K562 (cell line): ENCODE data around the gene ZNF679. TPM values are rescaled to one million over a fixed set of nuclear protein-coding genes. Genes with fewer than 3 reads are reported as not detected.

Source experiments
- ATAC-seq: fragments of 200-7000 bp; cut with Tn5 transposase; 3 replicates; pipeline ENCODE4 v1.9.1; 2020; ENCODE audit warnings: moderate library complexity
- BruUV-seq: library from RNA; stranded (reverse); fragments of 400-500 nt; replicated peaks from 2 replicates; lab custom pipeline; 2021; lab: Mats Ljungman, UMichigan
- CTCF ChIA-PET: fragments of 300-600 bp; formaldehyde crosslinking; extraction: SDS; loops from one replicate; lab custom pipeline; 2021; ENCODE audit warnings: low intra/inter-chr PET ratio; lab: Yijun Ruan, JAX
- POLR2A ChIA-PET: fragments of 300-600, 350-650 bp; sonication (Branson Sonifier 250); formaldehyde crosslinking; extraction: SDS; loops from one replicate; lab custom pipeline; 2021; ENCODE audit warnings: antibody characterized with exemption, inconsistent platforms; lab: Yijun Ruan, JAX
- DNase-seq, 4 experiments: peaks; one replicate each; pipeline versions ENCODE4 v3.0.0 to v3.0.0-alpha.2; 2011 to 2018; ENCODE audit warnings: low spot score in 3 of 4, mixed read lengths in 3 of 4; ENCODE audit errors: extremely low read depth in 1 of 4
- FAIRE-seq: peaks from 2 replicates; lab custom pipeline; 2011; peaks lifted over from hg19 to GRCh38; lab: Jason Lieb, UNC
- H2AFZ ChIP-seq: 2 replicates; pipeline ENCODE4 v1.6.0; 2011; ENCODE audit warnings: low read depth, low read length, control low read depth, inconsistent platforms
- H3K27ac ChIP-seq: fragments of 200-600 bp; 3 replicates; pipeline ENCODE4 v1.8.0; 2011; ENCODE audit warnings: low read depth, mild to moderate bottlenecking, control low read depth, inconsistent platforms, low read length, moderate library complexity, mixed read lengths; ENCODE audit errors: extremely low read depth
- H3K27me3 ChIP-seq, 2 experiments: fragments of 300-600 bp in 1 of 2; 2 replicates in 1 of 2; 3 replicates in 1 of 2; pipeline versions ENCODE4 v1.6.0 to v1.8.0; 2011; ENCODE audit warnings: inconsistent platforms in 2 of 2, low read length in 2 of 2, mild to moderate bottlenecking in 1 of 2, mixed read lengths in 1 of 2, moderate library complexity in 1 of 2; ENCODE audit not compliant: control insufficient read depth in 2 of 2, insufficient read depth in 2 of 2
- H3K36me3 ChIP-seq: fragments of 300-600 bp; 3 replicates; pipeline ENCODE4 v1.8.0; 2011; ENCODE audit warnings: mild to moderate bottlenecking, low read length, inconsistent platforms; ENCODE audit not compliant: control insufficient read depth, insufficient read depth
- H3K4me1 ChIP-seq, 2 experiments: fragments of 200-600 bp in 1 of 2; replicated peaks in 1 of 2; 2 replicates in 1 of 2; 3 replicates in 1 of 2; pipeline versions ENCODE4 v1.5.1 to v1.8.0; 2011; ENCODE audit warnings: inconsistent platforms in 2 of 2, low read length in 2 of 2, mild to moderate bottlenecking in 1 of 2, mixed read lengths in 1 of 2, moderate library complexity in 1 of 2; ENCODE audit not compliant: control insufficient read depth in 2 of 2, insufficient read depth in 2 of 2
- H3K4me2 ChIP-seq: 2 replicates; pipeline ENCODE4 v1.6.1; 2011; ENCODE audit warnings: low read length, control low read depth, inconsistent platforms, mixed read lengths; ENCODE audit not compliant: insufficient read depth
- H3K4me3 ChIP-seq: fragments of 200-600 bp; sonication (generic), shearing (Covaris generic); 2 replicates; pipeline ENCODE4 v1.5.1; 2016; ENCODE audit warnings: control low read depth, inconsistent platforms
- H3K79me2 ChIP-seq: fragments of 200-600 bp; 3 replicates; pipeline ENCODE4 v1.8.0; 2011; ENCODE audit warnings: low read length, inconsistent platforms; ENCODE audit not compliant: control insufficient read depth, insufficient read depth
- H3K9ac ChIP-seq, 2 experiments: 2 replicates each; pipeline versions ENCODE4 v1.6.0 to v1.6.1; 2011; ENCODE audit warnings: low read depth in 2 of 2, low read length in 2 of 2, control low read depth in 1 of 2, inconsistent platforms in 1 of 2, mild to moderate bottlenecking in 1 of 2, mixed read lengths in 1 of 2; ENCODE audit not compliant: insufficient read depth in 1 of 2
- H3K9me1 ChIP-seq: one replicate; pipeline ENCODE4 v1.6.0; 2011; ENCODE audit warnings: inconsistent platforms, mild to moderate bottlenecking, low read length, moderate library complexity; ENCODE audit not compliant: control insufficient read depth, insufficient read depth
- H3K9me3 ChIP-seq: replicated peaks from 2 replicates; pipeline ENCODE4 v1.5.1; 2011; ENCODE audit warnings: low read depth, low read length, inconsistent platforms; ENCODE audit not compliant: control insufficient read depth, insufficient read depth
- H4K20me1 ChIP-seq: replicated peaks from 2 replicates; pipeline ENCODE4 v1.6.1; 2011; ENCODE audit warnings: low read length, inconsistent platforms, mixed read lengths; ENCODE audit not compliant: control insufficient read depth, insufficient read depth
- BACH1 ChIP-seq: fragments of 200-800 bp; sonication (Bioruptor generic); IDR thresholded peaks from 2 replicates; pipeline ENCODE4 v1.6.1; 2016; ENCODE audit warnings: missing genetic modification characterization, missing compliant biosample characterization
- CBX5 ChIP-seq: IDR thresholded peaks from 2 replicates; pipeline ENCODE4 v1.6.1; 2014; ENCODE audit warnings: low read depth, borderline replicate concordance
- CXXC5 ChIP-seq: fragments of 250-450 bp; sonication (Bioruptor Pico); IDR thresholded peaks from 2 replicates; pipeline ENCODE4 v1.8.0; 2022; ENCODE audit warnings: inconsistent platforms, mild to moderate bottlenecking, moderate library complexity
- ELF4 ChIP-seq: fragments of 450-650 bp; formaldehyde crosslinking; IDR thresholded peaks from 2 replicates; pipeline ENCODE4 v1.4.0; 2022; ENCODE audit warnings: missing genetic modification characterization
- MCM7 ChIP-seq, 2 experiments: fragments of 450-650 bp; IDR thresholded peaks; 2 replicates each; pipeline ENCODE4 v1.6.1; 2016 to 2018
- RBM15 ChIP-seq: fragments of 200-400 bp; formaldehyde crosslinking; IDR thresholded peaks from 2 replicates; pipeline ENCODE4 v1.6.1; 2018; ENCODE audit warnings: mild to moderate bottlenecking, low read length, moderate library complexity; ENCODE audit not compliant: insufficient read depth
- RBM39 ChIP-seq: fragments of 200-400 bp; formaldehyde crosslinking; optimal IDR thresholded peaks from 2 replicates; pipeline ENCODE3; 2018; ENCODE audit warnings: low read depth, low read length
- ZBTB7A ChIP-seq: IDR thresholded peaks from 2 replicates; pipeline ENCODE4 v1.6.1; 2011; ENCODE audit warnings: low read depth, mild to moderate bottlenecking, low read length, moderate library complexity, borderline replicate concordance; ENCODE audit not compliant: control insufficient read depth
- ZFX ChIP-seq: sonication (generic); formaldehyde crosslinking; IDR thresholded peaks from 2 replicates; pipeline ENCODE4 v1.8.0; 2022; ENCODE audit warnings: mild to moderate bottlenecking, missing genetic modification reagents, moderate library complexity
- ZNF347 ChIP-seq: fragments of 450-650 bp; formaldehyde crosslinking; IDR thresholded peaks from 2 replicates; pipeline ENCODE4 v1.4.0; 2020; ENCODE audit warnings: low read depth, mild to moderate bottlenecking, moderate library complexity
- ZNF77 ChIP-seq: fragments of 250-450 bp; sonication (Bioruptor Pico); IDR thresholded peaks from 2 replicates; pipeline ENCODE4 v1.5.0; 2020
- ZZZ3 ChIP-seq: fragments of 450-650 bp; IDR thresholded peaks from 2 replicates; pipeline ENCODE4 v1.6.1; 2016; ENCODE audit warnings: antibody characterized with exemption, mild to moderate bottlenecking, moderate library complexity
- WGBS: fragments of 100-300 bp; shearing (Covaris generic); methylation state at CpG from one replicate; pipeline ENCODE4 v1.1.6; 2016; ENCODE audit warnings: low coverage, mixed read lengths; ENCODE audit not compliant: insufficient coverage; ENCODE audit errors: missing lambda C conversion rate; 5-methylcytosine and 5-hydroxymethylcytosine counted together
- in situ Hi-C: fragments of 300-500 bp; cut with MboI; formaldehyde crosslinking; loops from 4 replicates; pipeline ENCODE4 v1.15.0; 2018; ENCODE audit warnings: inconsistent platforms, mixed read lengths
- intact Hi-C: fragments of 100-400 bp; cut with micrococcal nuclease; formaldehyde crosslinking; loops from 2 replicates; pipeline ENCODE4 v1.14.2; 2022
- polyA plus RNA-seq, 8 experiments: library from polyadenylated mRNA; depleted of rRNA in 4 of 8; stranded (reverse) in 5 of 8; unstranded in 3 of 8; fragments of >200 nt; fragmentation: Nextera tagmentation in 2 of 8; fragmentation: Illumina TruSeq in 1 of 8; extraction: Ambion mirVana in 2 of 8; extraction: Trizol in 1 of 8; gene quantifications; 2 replicates each; pipeline versions ENCODE4 v1.2.1 to v1.2.3, GENCODE V29; 2011 to 2014; ENCODE audit warnings: inconsistent platforms in 1 of 8, missing spikeins in 1 of 8
- total RNA-seq, 7 experiments: library from RNA; depleted of rRNA in 6 of 7; stranded (reverse); fragments of >200 nt in 6 of 7; fragmentation: Illumina TruSeq in 2 of 7; extraction: Trizol in 2 of 7; gene quantifications; 2 replicates each; pipeline versions ENCODE4 v1.2.1 to v1.2.3, GENCODE V29; 2011 to 2021; ENCODE audit warnings: low replicate concordance in 1 of 7
- TF ChIP-seq, protein P1 (sequence below): sonication (generic); formaldehyde crosslinking; IDR thresholded peaks from 2 replicates; pipeline ENCODE4 v1.8.0; 2022; ENCODE audit warnings: mild to moderate bottlenecking, missing genetic modification reagents
- TF ChIP-seq, protein P2 (sequence below): fragments of 450-650 bp; IDR thresholded peaks from 2 replicates; pipeline ENCODE4 v1.6.1; 2017; ENCODE audit warnings: mild to moderate bottlenecking, moderate library complexity

Gene ZNF679
- total and polyA plus RNA-seq, 9 of the 15 experiments (the other 6 are each of a cell fraction or from before 2014, with no cell fraction given): not detected

GRCh38 chr7:64181586-64181985 lies 46.7 kb upstream of the ZNF679 start:
- BruUV-seq: no TSS peak
- no peak for ATAC-seq
- CTCF ChIA-PET: no interaction called here
- no peak for FAIRE-seq
- H3K27me3 ChIP-seq: no peaks in the 10 kb centered on the region
- H3K79me2 ChIP-seq: no peaks in the 10 kb centered on the region
- no peak overlapping the region for H3K27ac ChIP-seq
- in situ Hi-C loops: no loop called here
- no peaks in the 10 kb centered on the region for H3K36me3 ChIP-seq
- no peak overlapping the region for H2AFZ ChIP-seq
- POLR2A ChIA-PET: interaction anchor here (0.6 kb wide), 1 partner anchor 439 kb away, joined by 3 read pairs; no protein-coding TSS in a partner anchor
- no peak for TF ChIP-seq ZNF77 (CRISPR knock-in tag)
- intact Hi-C loops: loop anchor here (1.0 kb wide), 1 partner anchor 438 kb away; no protein-coding TSS in a partner anchor
- no peaks in the 10 kb centered on the region for H3K9me3 ChIP-seq
- H3K4me3 ChIP-seq: no peak overlapping the region
- no peak overlapping the region for H3K9ac ChIP-seq
- WGBS: 52% methylated on average over 38 of the region's 46 CpGs
- no peak for DNase-seq
- H3K9me1 ChIP-seq: no peaks in the 10 kb centered on the region
- H3K4me1 ChIP-seq: no peaks in the 10 kb centered on the region; a peak in 1 of 5 replicates
- H4K20me1 ChIP-seq: no peaks in the 10 kb centered on the region
- H3K4me2 ChIP-seq: no peak overlapping the region

DNA sequence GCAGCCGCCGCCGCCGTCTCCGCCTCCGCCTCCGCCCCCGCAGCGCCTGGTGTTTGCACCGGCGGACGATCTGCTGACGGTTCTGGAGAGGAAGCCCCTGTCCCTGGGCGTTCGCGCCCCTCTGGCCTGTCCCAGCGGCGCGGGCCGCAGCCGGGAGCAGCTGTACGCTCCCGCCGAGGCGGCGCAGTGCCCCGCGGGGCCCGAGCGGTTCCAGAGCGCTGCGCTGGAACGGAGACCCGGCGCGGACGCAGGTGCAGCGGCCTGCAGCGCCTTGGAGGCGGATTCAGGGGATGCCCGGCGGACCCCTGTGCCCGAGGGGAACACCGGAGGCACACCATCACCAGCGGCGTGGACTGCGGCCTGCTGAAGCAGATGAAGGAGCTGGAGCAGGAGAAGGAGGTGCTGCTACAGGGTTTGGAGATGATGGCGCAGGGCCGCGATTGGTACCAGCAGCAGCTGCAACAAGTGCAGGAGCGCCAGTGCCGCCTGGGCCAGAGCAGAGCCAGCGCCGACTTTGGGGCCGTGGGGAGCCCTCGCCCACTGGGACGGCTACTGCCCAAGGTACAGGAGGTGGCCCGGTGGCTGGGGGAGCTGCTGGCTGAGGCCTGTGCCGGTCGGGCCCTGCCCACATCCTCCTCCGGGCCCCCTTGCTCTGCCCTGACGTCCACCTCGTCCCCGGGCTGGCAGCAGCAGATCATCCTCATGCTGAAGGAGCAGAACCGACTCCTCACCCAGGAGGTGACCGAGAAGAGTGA lies 46.1 kb upstream of the ZNF679 start:
- no TSS peak for BruUV-seq
- TF ChIP-seq RBM15: no peak
- TF ChIP-seq ZBTB7A: no peak
- TF ChIP-seq CBX5: no peak
- TF ChIP-seq ZZZ3: no peak
- no peak for TF ChIP-seq ZNF347 (CRISPR knock-in tag)
- no peak for TF ChIP-seq BACH1 (tag)
- TF ChIP-seq, protein P1, sequence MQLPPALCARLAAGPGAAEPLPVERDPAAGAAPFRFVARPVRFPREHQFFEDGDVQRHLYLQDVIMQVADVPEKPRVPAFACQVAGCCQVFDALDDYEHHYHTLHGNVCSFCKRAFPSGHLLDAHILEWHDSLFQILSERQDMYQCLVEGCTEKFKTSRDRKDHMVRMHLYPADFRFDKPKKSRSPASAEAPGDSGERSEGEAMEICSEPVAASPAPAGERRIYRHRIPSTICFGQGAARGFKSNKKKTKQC: no peak
- no peak for TF ChIP-seq MCM7 (IDR thresholded peaks at IDR 0.05)
- TF ChIP-seq, protein P2, sequence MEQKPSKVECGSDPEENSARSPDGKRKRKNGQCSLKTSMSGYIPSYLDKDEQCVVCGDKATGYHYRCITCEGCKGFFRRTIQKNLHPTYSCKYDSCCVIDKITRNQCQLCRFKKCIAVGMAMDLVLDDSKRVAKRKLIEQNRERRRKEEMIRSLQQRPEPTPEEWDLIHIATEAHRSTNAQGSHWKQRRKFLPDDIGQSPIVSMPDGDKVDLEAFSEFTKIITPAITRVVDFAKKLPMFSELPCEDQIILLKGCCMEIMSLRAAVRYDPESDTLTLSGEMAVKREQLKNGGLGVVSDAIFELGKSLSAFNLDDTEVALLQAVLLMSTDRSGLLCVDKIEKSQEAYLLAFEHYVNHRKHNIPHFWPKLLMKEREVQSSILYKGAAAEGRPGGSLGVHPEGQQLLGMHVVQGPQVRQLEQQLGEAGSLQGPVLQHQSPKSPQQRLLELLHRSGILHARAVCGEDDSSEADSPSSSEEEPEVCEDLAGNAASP: no peak
- no peak for TF ChIP-seq ZFX (CRISPR knock-in tag)
- TF ChIP-seq RBM39: no peak
- TF ChIP-seq CXXC5: no peak
- TF ChIP-seq ELF4: no peak
- no peak overlapping the region for H3K4me2 ChIP-seq
- H3K79me2 ChIP-seq: no peaks in the 10 kb centered on the region
- H3K27ac ChIP-seq: no peak overlapping the region
- H3K9ac ChIP-seq: no peak overlapping the region
- H3K36me3 ChIP-seq: no peaks in the 10 kb centered on the region
- 28% methylated on average over 44 of the region's 66 CpGs for WGBS
- no peaks in the 10 kb centered on the region for H4K20me1 ChIP-seq
- H3K9me3 ChIP-seq: no peaks in the 10 kb centered on the region
- H3K4me3 ChIP-seq: no peak overlapping the region
- no peak for FAIRE-seq
- no peak for ATAC-seq
- in situ Hi-C loops (no loop called here), intact Hi-C loops (no loop called here)
- no peaks in the 10 kb centered on the region for H3K9me1 ChIP-seq
- CTCF ChIA-PET: no interaction called here
- no peaks in the 10 kb centered on the region for H3K27me3 ChIP-seq
- no peak for DNase-seq
- no peak overlapping the region for H2AFZ ChIP-seq
- no peaks in the 10 kb centered on the region; a peak in 1 of 5 replicates for H3K4me1 ChIP-seq
- POLR2A ChIA-PET: interaction anchor here (0.6 kb wide), 1 partner anchor 438 kb away, joined by 3 read pairs; no protein-coding TSS in a partner anchor
